ENCODE measurements around the gene TUBGCP2.

The TUBGCP2 gene

DNA sequence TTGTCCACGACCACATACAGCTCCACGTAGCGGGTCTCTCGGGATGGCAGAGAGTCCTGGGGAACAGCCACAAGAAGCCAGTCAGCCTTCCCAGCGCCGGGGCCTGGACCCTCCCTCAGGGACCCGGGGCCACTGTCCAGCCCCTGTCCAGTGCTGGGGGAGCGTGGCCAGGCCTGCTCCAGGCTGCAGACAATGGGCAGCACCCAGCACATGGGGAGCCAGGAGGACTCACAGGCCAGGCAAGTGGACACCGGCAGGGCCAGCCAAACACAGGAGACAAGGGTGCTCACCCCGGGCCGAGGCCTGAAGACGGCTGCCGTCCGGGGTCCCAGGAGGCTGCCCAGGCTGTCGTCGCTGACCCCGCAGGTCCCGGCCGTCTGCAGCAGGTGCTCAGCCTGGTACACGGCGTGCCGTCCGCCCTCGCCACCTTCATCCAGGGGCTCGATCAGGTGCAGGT, 35.7 kb downstream of the TUBGCP2 start:
- no peak overlapping the region for H3K4me3 ChIP-seq (ENCODE audit: low read depth, low read length)
- no peak for DNase-seq (ENCODE audit: low read depth)
- no peak for TF ChIP-seq CTCF (IDR thresholded peaks at IDR 0.05; ENCODE audit: control insufficient read depth, extremely low read depth, insufficient read depth)

- DNase-seq (ENCODE audit: low read depth): no peak
- no peak for TF ChIP-seq CTCF (IDR thresholded peaks at IDR 0.05; ENCODE audit: control insufficient read depth, extremely low read depth, insufficient read depth)
- no peak overlapping the region for H3K4me3 ChIP-seq (ENCODE audit: low read depth, low read length)
These were observed 36.2 kb downstream of the TUBGCP2 start for GRCh38 chr10:133272301-133272963.

DNA sequence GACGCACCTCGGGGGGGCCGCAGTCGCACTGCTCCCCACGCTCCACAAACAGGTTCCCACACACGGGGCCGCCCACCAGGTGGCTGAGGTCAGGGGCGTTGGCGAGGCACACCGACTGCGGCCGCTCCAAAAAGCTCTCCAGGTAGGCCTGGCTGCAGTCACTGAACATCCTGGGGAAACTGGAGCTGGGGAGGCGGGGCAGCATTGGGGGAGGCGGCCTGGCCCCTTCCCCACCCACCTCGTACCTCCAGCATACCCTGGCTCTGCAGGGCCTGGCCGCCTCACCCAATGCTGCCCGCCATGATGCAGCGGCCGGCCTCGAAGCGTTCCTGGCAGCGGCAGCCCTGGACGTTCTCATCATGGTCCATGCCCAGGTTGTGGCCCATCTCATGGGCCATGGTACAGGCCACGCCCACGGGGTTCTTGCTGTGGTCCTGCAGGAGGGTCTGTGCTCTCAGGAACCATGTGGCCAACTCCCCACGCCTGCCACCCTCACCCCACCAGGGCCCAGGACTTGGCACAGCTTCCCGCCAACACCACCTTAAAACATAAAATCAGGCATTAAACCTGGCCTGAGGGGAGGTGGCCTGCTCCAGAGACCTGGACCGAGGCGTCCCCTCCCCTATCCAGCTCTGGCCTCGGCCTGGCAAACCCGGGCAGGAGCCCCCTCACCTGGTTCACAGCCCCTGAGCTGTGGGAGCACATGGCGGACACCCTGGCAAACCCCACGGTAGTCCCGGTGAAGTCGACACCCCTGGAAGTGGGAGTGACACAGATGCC, 37.0 kb downstream of the TUBGCP2 start:
- no peak overlapping the region for H3K4me3 ChIP-seq (ENCODE audit: low read depth, low read length)
- TF ChIP-seq CTCF (IDR thresholded peaks at IDR 0.05; ENCODE audit: control insufficient read depth, extremely low read depth, insufficient read depth): no peak
- no peak for DNase-seq (ENCODE audit: low read depth)

DNA sequence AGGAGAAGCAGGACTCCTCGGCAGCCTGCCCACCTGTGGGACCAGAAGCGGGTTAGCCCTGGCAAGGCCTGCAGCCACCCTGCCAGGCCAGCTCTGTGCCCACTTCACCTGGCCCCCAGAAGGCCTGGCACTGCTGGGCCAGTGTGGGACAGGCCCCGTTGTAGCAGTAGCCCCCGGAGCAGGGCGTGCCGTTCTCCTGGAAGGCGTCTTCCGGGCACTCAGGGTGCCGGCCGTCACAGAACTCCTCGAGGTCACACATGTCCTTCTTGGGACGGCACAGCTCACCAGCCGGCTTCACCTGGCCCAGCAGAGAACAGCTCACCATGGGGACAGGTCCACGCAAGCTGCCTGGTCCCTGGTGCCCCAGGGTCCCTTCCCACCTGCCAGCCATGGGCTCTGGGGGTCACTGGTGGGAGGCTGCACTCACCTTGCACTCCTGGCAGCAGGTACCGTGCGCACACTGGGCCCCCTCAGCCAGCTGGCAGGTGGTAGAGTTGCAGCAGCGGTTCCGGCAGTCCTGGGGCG, 37.8 kb downstream of the TUBGCP2 start:
- no peak for DNase-seq (ENCODE audit: low read depth)
- no peak for TF ChIP-seq CTCF (IDR thresholded peaks at IDR 0.05; ENCODE audit: control insufficient read depth, extremely low read depth, insufficient read depth)
- H3K4me3 ChIP-seq (ENCODE audit: low read depth, low read length): no peak overlapping the region

- H3K4me3 ChIP-seq (ENCODE audit: low read depth, low read length): no peak overlapping the region
- no peak for TF ChIP-seq CTCF (IDR thresholded peaks at IDR 0.05; ENCODE audit: control insufficient read depth, extremely low read depth, insufficient read depth)
- no peak for DNase-seq (ENCODE audit: low read depth)
These were observed 38.5 kb downstream of the TUBGCP2 start for GRCh38 chr10:133270204-133270603.

GRCh38 chr10:133269367-133269766, 39.3 kb downstream of the TUBGCP2 start:
- TF ChIP-seq CTCF (IDR thresholded peaks at IDR 0.05; ENCODE audit: control insufficient read depth, extremely low read depth, insufficient read depth): no peak
- no peak for DNase-seq (ENCODE audit: low read depth)
- H3K4me3 ChIP-seq (ENCODE audit: low read depth, low read length): no peak overlapping the region
